ENCODE results near the gene MACROD1. TPM values are rescaled to one million over a fixed set of nuclear protein-coding genes. Genes with fewer than 3 reads are reported as not detected.

The MACROD1 gene
- total and polyA plus RNA-seq, 9 of the 15 experiments (the other 6 are each of a cell fraction or from before 2014, with no cell fraction given), result 1.1 to 60.0 (median 26.4) TPM

GRCh38 chr11:64004590-64004984, 161.3 kb downstream of the MACROD1 start (continued):
- no peak for TF ChIP-seq TSHZ1 (CRISPR knock-in tag; IDR thresholded peaks at IDR 0.05)
- TF ChIP-seq PYGO2 (tag; IDR thresholded peaks at IDR 0.05), result no peak
- TF ChIP-seq MTA1 (IDR thresholded peaks at IDR 0.05; ENCODE audit: borderline replicate concordance), result no peak
- no peak for TF ChIP-seq GTF2A2 (tag; IDR thresholded peaks at IDR 0.05)
- no peak for TF ChIP-seq SMAD1 (IDR thresholded peaks at IDR 0.05; ENCODE audit: low read depth, low read length, partially characterized antibody)
- TF ChIP-seq HDAC2 (IDR thresholded peaks at IDR 0.05), result peak; percentile 11; the same call in 1 of the 2 replicates
- 0 out of 4 replicates have a peak, but pooled peaks of 1 of the 2 experiments have one; percentile 47 for TF ChIP-seq ARNT (IDR thresholded peaks at IDR 0.05)
- 0 out of 2 replicates have a peak, but pooled peaks have one; percentile 11 for TF ChIP-seq NFE2 (IDR thresholded peaks at IDR 0.05; ENCODE audit: low read depth)
- TF ChIP-seq MITF (IDR thresholded peaks at IDR 0.05), result no peak
- TF ChIP-seq KDM1A (IDR thresholded peaks at IDR 0.05), result peak; percentile 84 to 91
- peak; percentile 81 for TF ChIP-seq ADNP (tag; IDR thresholded peaks at IDR 0.05)
- TF ChIP-seq ZNF121 (CRISPR knock-in tag; conservative IDR thresholded peaks at IDR 0.05), result peak; percentile 99
- peak; percentile 80 for TF ChIP-seq ATF3 (IDR thresholded peaks at IDR 0.05)
- no peak for TF ChIP-seq ATF3 (CRISPR knock-in tag; conservative IDR thresholded peaks at IDR 0.05)
- 0 out of 2 replicates have a peak, but pooled peaks have one; percentile 36 for TF ChIP-seq LCOR (CRISPR knock-in tag; IDR thresholded peaks at IDR 0.05)
- TF ChIP-seq TSC22D4 (tag; IDR thresholded peaks at IDR 0.05), result no peak
- TF ChIP-seq SMARCA5 (IDR thresholded peaks at IDR 0.05), result 0 out of 2 replicates have a peak, but pooled peaks have one; percentile 44
- TF ChIP-seq RHOXF2B (CRISPR knock-in tag; conservative IDR thresholded peaks at IDR 0.05), result no peak
- peak; percentile 80 for TF ChIP-seq JUND (IDR thresholded peaks at IDR 0.05; ENCODE audit: borderline replicate concordance, low read depth, low read length)
- TF ChIP-seq JUND (tag; IDR thresholded peaks at IDR 0.05; ENCODE audit: borderline replicate concordance, low read depth, low read length), result no peak; the same call in 2 of the 3 replicates
- no peak for TF ChIP-seq CBX8 (IDR thresholded peaks at IDR 0.05; ENCODE audit: borderline replicate concordance, extremely low read depth, low read depth, low read length, poor library complexity, severe bottlenecking)
- TF ChIP-seq RCOR1 (IDR thresholded peaks at IDR 0.05; ENCODE audit: borderline replicate concordance in 1 of 2, low read depth in 2 of 2, low read length in 2 of 2), result peak in 1 of 2 experiments; percentile 76; a peak in 2 of 4 replicates
- no peak for TF ChIP-seq ETV1 (tag; conservative IDR thresholded peaks at IDR 0.05; ENCODE audit: low read depth)
- TF ChIP-seq MECOM (CRISPR knock-in tag; IDR thresholded peaks at IDR 0.05), result no peak
- TF ChIP-seq ATF4 (CRISPR knock-in tag; IDR thresholded peaks at IDR 0.05), result no peak
